GM08714 (cell line): ENCODE measurements around the gene MYO1H.

Experiments used
- H3K4me3 ChIP-seq: fragments of 200-500 bp; sonication (Bioruptor generic); 2 replicates; pipeline ENCODE4 v1.5.1; 2014; ENCODE audit warnings: mild to moderate bottlenecking, low read length, inconsistent platforms
- ZNF274 ChIP-seq: IDR thresholded peaks from 2 replicates; pipeline ENCODE4 v1.6.1; 2012; ENCODE audit warnings: mild to moderate bottlenecking, low read depth, low read length

Gene MYO1H

DNA sequence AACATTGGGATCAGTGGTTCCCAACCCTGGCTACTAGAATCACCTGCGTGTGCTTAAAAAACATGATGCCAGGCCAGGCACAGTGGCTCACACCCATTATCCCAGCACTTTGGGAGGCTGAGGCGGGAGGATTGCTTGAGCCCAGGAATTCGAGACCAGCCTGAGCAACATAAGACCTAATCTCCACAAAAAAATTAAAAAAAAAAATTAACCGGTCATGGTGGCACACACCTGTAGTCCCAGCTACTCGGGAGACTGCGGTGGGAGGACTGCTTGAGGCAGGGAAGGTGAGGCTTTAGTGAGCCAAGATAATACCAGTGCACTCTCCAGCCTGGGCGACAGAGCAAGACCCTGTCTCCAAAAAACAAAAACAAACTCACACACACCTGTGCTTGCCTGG is 127.4 kb downstream of the MYO1H start:
- TF ChIP-seq ZNF274 = no peak
- H3K4me3 ChIP-seq = no peak overlapping the region

DNA sequence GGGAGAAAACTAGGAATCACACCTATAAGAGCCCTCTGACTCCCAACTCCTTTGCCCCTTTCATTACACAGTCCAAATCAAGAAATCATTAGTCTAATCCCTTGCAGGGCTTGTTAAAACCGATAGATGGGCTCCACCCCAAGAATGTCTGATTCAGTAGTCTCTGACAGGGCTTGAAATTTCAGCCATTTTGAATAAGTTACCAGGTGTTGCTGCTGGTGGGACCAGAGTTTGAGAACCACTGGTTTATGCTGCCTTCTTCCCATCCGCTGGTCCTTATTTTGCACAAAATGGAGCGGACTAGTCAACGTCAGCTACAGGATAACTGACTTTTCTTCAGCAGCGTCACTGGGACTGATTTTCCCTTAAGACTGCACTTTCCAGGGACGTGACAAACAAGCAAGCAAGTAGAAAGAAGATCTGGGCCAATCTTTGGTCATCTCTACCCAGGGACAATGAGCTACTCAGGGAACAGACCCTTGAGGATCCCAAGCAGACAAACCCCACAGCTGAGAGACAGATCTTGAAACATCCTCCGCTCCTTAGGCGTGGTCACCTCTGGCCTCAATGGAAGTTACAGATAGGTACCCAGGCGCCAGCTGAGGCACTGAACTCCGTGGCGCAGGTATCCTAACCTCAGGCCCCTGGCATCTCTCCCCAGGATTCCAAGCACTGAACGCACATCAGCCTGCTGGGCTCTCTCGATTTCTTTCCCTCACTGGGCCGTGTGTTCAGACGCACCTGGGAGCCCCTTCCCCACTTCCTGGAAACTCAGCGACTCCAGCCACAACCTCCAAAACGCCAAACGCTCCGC is 128.5 kb downstream of the MYO1H start:
- TF ChIP-seq ZNF274 = no peak
- H3K4me3 ChIP-seq = peak overlapping the region; percentile 90

DNA sequence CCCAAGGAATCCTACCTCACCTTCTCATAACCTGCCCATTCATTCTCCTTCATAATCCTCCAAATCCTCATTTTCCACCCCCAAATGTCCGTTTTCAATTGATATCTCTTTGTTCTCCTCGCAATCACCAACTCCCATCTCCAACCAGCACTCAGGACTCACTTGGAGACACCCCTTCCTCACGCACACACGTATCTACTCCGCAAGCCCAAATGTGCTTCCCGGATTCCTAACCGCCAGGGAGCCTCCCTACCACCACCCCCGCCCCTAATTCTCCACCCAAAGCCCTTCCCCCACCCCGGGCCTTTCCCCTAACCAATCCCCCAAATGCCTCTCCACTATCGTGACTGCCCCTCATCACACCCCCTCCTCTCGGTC is 129.1 kb downstream of the MYO1H start:
- TF ChIP-seq ZNF274 = no peak
- H3K4me3 ChIP-seq = peak overlapping the region; percentile 90

DNA sequence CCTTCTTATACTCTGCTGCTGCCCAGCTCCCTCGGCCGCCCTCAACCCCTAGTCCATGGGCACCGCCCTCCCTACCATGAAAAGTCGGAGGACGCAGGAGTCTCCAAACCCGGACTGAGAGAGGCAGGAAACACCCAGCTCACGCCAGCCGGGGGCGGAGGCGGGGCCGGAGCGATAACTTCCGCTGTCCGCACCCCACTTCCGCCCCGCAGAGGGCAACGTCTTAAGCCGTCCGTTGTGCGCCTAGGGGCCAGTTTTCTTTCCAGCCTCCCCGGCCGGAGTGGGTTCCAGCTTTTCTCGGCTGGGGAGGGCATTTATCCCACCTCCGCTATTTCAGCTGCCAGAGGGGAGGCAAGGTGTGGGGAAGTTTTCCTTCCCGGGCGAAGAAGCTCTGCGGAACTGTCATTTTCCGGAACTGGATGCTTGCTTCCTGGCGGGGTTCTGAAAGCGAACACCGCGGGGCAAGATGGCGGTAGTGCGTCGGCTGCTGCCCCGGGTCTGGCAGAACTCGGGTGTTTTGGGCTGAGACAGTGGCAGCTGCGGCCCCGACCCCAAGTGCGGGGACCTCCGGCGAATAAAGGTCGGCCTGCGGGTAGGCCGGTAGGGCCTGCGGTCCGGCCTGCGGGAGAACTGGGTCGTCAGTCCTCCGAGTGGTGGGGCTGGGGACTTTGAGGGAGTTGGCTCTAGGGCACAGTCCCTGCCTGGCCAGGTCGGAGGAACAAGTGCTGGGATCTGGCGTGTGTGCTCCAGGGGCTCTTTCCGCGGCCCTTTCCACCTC is 129.7 kb downstream of the MYO1H start, which contains the start of the genes KCTD10 and UBE3B:
Gene KCTD10 (minus strand): TSS at position 116 of the 778 bp plus-strand sequence. CDS start 38 bp downstream, at position 78.
Gene UBE3B (plus strand): TSS at position 450 of the 778 bp plus-strand sequence. CDS start 5,918 bp downstream, outside the sequence.
- no peak for TF ChIP-seq ZNF274

DNA sequence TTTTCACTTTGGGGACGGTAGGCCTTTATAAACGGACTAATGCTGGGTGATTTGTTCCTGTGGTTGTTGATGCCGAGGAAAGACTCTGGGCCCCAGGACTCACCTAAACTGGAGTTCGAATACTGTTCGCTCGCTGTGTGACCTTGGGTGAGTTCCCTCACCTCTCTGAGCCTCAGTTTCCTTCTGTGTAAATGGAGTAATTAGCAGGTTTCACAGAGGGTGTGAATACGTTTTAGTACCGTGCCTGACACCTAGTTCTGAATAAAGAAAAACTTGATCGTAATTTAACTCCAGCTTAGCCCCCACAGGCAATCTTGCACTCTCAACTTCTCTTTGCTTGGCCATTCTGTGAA is 130.2 kb downstream of the MYO1H start:
- peak overlapping the region; percentile 90 for H3K4me3 ChIP-seq
- no peak for TF ChIP-seq ZNF274

More for the DNA sequence above, 129.7 kb downstream of the MYO1H start, which contains the start of the genes KCTD10 and UBE3B:
- H3K4me3 ChIP-seq = peak within 1 kb of the TSS; percentile 90

DNA sequence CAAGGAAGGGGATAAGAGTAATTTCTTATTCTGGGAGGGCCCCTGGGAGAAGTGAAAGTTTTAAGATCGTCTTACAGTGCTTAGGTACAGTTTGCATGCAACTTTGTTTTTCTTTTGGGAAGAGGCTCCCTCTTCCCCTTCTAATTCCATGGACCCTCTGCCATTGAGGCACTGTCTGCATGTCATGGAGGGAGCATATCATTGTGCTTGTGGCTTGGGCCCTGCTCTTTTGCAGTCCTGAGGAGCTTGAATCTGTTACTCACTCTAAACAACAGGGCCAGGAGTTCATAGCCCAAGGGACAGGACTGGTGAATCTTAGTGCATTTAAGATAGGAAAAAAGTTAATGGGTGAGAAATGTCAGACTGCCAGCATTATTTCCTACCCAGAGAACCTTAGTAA is 132.1 kb downstream of the MYO1H start:
- H3K4me3 ChIP-seq = no peak overlapping the region
- TF ChIP-seq ZNF274 = no peak

DNA sequence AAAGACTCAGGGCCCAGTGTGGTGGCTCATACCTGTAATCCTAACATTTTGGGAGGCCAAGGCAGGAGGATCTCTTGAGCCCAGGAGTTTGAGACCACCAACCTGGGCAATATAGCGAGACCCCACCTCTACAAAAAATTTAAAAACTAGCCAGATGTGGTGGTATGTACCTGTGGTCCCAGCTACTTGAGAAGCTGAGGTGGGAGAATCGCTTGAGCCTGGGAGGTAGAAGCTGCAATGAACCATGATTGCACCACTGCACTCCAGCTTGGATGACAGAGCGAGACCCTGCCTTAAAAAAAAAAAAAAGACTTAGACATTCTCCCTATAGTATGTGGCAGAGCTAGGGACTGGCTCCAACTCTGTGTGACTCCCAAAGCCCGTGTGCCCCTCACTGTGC is 132.7 kb downstream of the MYO1H start:
- no peak for TF ChIP-seq ZNF274
- H3K4me3 ChIP-seq = no peak overlapping the region

DNA sequence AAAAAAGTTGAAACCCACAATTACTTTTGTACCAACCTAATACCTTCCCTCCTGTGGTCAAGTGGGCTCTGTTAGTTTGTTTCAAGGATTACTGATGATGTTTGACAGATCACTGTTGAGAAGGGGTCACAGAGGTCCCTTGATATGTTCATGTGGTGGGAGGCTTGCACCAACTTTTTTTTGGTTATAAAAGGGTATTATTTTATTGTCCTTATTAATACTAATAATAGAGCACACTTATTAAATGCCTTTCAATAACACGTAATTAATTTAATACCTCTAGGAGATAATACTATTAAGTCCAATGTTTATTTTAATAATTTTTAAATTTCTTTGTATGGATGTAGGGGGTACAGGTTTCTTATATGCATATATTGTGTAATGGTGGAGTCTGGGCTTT is 134.2 kb downstream of the MYO1H start:
- no peak overlapping the region for H3K4me3 ChIP-seq
- no peak for TF ChIP-seq ZNF274

DNA sequence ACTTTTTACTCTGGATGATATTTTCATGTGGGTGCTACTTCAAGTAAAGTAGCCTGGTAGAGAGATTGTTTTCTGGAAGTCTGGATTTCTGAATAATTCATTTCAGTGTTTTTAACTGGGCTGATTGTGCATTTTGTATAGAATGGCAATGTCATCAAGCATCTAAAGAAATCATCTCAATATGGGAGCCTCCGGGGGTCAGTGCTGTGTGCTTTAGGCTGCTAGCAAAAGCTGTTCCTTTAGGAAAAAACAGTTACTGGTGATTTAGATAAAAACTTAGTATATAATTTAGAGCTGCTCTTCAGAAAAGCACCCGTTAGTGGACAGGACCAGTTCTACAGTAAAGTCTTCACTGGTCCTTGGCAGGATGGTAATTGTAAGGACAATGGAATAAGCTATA is 134.8 kb downstream of the MYO1H start:
- H3K4me3 ChIP-seq = no peak overlapping the region
- no peak for TF ChIP-seq ZNF274

DNA sequence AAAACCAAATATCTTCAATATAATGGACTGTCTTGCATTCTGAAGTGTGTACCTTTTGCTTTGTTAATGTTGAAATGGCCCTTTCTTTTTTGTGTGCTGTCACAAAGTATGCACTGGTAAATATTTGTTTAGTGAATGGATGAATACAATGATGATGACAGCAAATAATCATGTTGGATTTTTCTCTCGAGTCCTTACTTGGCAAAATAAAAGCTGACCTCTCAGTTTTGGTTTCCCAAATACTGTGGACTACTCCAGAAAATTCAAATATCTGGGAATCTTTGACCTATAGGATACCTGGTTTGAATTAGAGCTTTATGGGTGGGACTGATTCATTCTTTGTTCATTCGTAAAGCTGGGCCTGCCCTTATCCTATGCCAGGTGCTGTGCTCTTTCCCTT is 135.2 kb downstream of the MYO1H start:
- TF ChIP-seq ZNF274 = no peak
- no peak overlapping the region for H3K4me3 ChIP-seq

DNA sequence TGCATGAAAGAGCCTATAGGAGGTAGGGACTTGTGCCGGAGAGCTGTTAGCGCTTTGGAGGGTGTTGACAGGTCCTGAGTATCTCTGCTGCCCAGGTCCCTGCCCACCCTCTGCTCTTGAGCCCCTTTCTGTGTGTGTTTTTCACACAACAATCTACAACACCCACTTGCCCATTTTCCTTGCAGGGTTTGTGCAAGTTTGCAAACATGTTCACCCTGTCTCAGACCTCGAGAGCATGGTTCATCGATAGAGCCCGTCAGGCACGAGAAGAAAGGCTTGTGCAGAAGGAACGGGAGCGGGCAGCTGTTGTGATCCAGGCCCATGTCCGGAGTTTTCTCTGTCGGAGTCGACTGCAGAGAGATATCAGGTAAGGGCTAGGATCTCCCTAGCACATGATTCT is 135.6 kb downstream of the MYO1H start:
- TF ChIP-seq ZNF274 = no peak
- no peak overlapping the region for H3K4me3 ChIP-seq

DNA sequence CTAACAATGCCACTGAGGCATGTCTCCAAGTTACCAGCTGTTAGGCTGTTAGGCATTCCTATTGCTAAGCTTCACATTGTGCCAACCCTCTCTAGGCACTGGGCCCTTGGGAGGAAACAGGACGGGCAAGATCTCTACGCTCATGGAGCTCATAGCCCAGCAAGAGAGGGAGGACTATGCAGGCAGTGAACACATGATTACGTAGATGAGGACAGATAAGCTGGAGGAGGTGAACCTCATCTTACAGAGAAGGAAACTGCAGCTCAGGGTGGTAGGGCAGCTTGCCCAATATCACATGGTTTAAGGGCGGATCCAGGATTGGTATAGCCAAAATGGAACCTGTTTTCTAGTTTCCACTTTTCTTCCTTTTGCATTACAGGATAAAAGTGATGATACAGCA is 137.5 kb downstream of the MYO1H start:
- TF ChIP-seq ZNF274 = no peak
- H3K4me3 ChIP-seq = no peak overlapping the region

DNA sequence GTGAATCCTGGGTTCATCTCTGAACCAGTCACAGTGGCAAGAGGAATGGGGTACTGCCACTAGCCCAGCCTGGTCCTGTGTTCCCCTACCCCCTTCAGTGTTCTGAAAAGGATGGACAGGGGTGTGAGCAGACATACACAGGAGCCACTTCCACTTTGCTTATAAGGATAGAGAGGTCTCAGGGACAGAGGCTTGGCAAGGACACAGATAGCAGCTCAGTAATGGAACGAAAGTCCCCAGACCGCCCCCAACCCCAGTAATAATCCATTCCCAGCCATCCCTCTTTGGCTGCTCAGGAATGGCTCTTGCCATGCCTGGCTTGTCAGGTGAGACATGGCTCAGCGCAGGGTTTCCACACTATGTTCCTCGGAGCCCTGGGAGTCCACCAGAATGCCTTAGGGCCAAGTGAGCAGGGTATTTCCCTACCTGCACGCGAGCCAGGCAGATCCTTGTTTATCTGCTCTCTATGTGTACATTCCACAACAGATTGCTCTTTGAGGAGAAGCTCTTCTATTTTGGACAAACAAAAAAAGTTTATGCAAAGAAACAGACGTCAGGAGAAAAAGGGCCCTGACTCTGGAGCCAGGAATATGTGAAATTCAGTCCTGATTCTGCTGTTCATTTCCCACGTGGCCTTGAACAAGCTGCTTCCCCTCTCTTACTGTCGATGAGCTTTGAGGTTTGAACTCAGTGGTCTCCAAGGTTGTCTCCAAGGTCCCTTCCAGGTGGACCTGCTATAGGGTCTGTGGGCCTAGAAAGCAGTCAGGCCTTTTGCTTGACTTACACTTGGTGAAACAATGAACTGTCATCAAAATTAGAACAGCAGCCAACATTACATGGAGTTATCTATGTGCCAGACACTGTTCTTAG is 139.7 kb downstream of the MYO1H start:
- TF ChIP-seq ZNF274 = no peak
- no peak overlapping the region for H3K4me3 ChIP-seq

DNA sequence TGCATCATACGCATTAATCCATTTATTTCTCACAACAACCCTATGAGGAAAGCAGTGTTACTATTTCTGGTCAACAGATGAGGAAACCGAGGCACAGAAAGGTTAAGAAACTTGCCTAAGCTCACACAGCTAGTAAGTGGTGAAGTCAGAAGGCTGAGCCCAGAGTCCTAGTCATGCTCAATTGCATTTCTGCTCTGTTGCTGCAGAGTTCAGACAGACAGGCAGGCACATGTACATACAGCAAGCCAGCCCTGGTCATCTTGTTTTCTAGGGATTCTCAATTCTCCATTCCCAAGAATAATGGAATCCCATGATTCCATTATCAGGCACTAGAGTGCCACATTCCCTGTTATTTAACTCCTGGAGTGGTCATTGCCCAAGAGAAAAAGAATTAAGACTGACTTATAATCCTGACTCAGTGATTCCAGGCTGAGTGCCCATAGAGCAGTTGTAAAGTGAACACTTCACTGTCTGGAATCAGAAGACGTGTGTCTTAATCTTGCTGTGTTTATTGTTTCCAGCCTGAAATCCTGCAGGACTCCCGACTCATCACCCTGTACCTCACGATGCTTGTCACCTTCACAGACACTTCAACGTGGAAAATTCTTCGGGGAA is 140.5 kb downstream of the MYO1H start:
- no peak for TF ChIP-seq ZNF274
- H3K4me3 ChIP-seq = no peak overlapping the region
